A375 (cell line): Measurements from ENCODE around the gene P3R3URF. TPM values are rescaled to one million over a fixed set of nuclear protein-coding genes. Genes with fewer than 3 reads are reported as not detected.

Experiments used
- small RNA-seq: library from RNA; depleted of rRNA; stranded (forward); fragments of <200 nt; gene quantifications from one replicate; pipeline ENCODE3, GENCODE V24; 2014
- total RNA-seq: library from RNA; depleted of rRNA; stranded (reverse); fragments of >200 nt; shearing (Covaris generic); gene quantifications from 2 replicates; pipeline ENCODE4 v1.2.3, GENCODE V29; 2014; rRNA removed

Gene P3R3URF
- not detected in 2 replicates for total RNA-seq

GRCh38 chr1:46176211-46176865 is at the start of gene P3R3URF:
Gene P3R3URF, minus strand, starts transcription at chr1:46176488. Its CDS starts 17 bp downstream, at chr1:46176471.

GRCh38 chr1:46197964-46198811 is 21.9 kb upstream of the P3R3URF start, which contains the start of gene POMGNT1:
Gene POMGNT1, minus strand, starts transcription at chr1:46198434. Its CDS starts 613 bp downstream, at chr1:46197821.

GRCh38 chr1:46174448-46175231 is 1.6 kb downstream of the P3R3URF start, which contains the start of gene TSPAN1:
Gene TSPAN1, plus strand, starts transcription at chr1:46175087. Its CDS starts 6,021 bp downstream, at chr1:46181108.

GRCh38 chr1:46132529-46133180 is 43.6 kb downstream of the P3R3URF start, which contains the start of gene PIK3R3:
Gene PIK3R3, minus strand, starts transcription at chr1:46132629. Its CDS starts 677 bp downstream, at chr1:46131952.

Small RNA genes within 50 kb of the gene (small RNA-seq; reads per million reads assigned to genes)
- not detected for gene AL672043.1

Other genes starting within 250 kb of the P3R3URF start
- gene PIK3R3, start 43.9 kb downstream of the P3R3URF start, total RNA-seq = 4.4 and 4.8 TPM in 2 replicates
- 1.3 TPM in 1 of 2 replicates, not detected in the other for gene TSPAN1, start 1.4 kb downstream of the P3R3URF start, total RNA-seq
- gene POMGNT1, start 21.9 kb upstream of the P3R3URF start, total RNA-seq = 104 and 108 TPM in 2 replicates
- gene LURAP1, start 26.8 kb upstream of the P3R3URF start, total RNA-seq = 1.5 and 2.5 TPM in 2 replicates
- 16.8 and 18.4 TPM in 2 replicates for gene RAD54L, start 71.3 kb upstream of the P3R3URF start, total RNA-seq
- 61.8 and 64.2 TPM in 2 replicates for gene LRRC41, start 127.1 kb upstream of the P3R3URF start, total RNA-seq
- gene UQCRH, start 127.2 kb upstream of the P3R3URF start, total RNA-seq = 1,270 and 1,540 TPM in 2 replicates
- gene NSUN4, start 164.3 kb upstream of the P3R3URF start, total RNA-seq = 18.7 and 21.8 TPM in 2 replicates
- gene FAAH, start 217.8 kb upstream of the P3R3URF start, total RNA-seq = 0.30 and 1.5 TPM in 2 replicates